ENCODE results near the gene QSER1.
A peak's percentile ranks its signal among the peaks of the same experiment; 100 is the strongest.
"Not testable (repeated sequence)": the region's sequence is repeated elsewhere in the genome, so short reads cannot be mapped to it uniquely, and the experiment has no call there.

Gene QSER1

DNA sequence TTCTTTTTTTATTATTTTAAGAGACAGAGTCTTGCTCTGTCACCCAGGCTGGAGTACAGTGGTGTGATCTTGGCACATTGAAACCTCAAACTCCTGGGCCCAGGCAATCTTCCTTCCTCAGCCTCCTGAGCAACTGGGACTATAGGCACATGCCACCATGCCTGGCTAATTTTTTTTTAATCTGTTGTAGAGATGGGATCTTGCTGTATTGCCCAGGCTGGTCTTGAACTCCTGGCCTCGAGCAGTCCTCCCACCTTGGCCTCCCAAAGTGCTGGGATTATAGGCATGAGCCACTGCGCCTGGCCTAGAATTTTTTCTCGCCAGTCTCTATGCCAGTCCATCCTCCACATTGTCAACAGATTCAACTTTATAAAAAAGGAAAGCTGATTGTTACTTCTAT, 44.7 kb downstream of the QSER1 start:
- not testable (repeated sequence) for DNase-seq

DNA sequence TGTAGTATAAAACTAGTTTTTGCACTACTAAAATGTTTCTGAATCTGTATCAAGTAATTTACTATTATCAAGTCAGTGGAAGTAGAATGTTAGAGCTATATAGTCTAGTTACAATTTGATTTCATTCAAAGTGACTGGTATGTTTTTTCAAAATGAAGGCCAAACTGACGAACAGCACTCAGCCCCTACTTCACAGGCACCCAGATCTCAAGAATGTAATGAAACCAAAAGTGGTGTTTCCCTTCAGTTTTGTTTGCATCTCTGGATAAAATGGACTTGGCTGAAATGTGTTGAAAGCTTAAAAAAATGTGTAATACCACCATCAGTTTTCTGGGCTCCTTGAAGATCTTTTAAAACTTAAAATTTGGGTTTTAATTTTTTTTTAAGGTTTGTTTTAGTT, 46.4 kb downstream of the QSER1 start:
- DNase-seq, result no peak

DNA sequence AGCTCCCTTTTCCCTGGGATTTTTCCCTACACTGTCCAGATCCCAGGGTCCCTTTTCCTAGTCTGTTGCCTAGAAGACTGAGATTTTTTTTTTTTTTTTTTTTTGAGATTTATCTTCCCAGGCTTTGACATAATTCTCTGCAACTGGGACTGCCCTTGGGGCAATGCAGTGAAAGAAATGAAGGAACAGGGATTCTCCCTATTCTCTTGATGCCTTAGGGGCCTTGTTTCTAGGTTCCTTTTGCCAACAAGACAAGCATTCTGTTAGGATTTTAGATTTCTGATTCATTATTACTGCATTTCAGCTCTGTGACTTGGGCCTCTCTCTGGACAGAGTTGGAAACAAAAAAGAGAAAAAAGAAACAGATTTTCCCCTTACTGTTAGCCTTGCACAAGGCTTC, 47.3 kb downstream of the QSER1 start:
- no peak for DNase-seq

DNA sequence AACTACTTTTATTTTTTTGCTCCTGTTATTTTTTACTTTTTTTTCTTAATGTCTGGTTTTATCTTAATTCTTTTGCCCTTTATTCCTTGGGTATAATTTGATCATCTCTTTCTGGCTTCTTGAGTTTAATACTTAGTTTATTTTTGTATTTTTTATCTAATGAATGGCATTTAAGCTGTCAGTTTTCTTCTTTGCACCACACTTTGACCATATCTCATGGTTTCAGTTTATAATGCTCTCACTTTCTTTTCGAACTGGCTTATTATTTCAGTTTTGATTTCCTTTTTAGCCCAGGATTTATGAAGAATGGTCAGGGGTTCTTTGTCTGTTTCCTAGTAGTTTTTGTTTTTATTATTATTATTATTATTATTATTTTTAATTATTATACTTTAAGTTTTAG, 48.3 kb downstream of the QSER1 start:
- no peak for DNase-seq

DNA sequence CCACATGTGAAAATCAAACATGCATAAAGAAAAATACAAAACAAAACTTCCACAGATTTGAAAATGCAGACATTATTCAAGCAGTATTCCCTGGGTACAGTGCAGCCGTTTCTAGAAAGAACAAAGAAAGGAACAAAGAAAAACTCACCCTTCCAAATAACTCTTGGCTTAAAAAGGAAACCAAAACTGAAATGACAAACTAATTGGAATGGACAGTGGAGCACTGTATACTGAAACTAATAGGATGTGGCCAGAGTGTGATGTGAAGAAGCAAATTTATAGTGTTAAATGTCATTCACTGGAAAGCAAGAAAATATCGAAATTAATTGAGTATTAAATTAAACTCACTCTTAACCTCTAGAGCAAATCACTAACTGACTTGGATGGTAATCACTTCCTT, 55.4 kb downstream of the QSER1 start:
- no peak for DNase-seq

DNA sequence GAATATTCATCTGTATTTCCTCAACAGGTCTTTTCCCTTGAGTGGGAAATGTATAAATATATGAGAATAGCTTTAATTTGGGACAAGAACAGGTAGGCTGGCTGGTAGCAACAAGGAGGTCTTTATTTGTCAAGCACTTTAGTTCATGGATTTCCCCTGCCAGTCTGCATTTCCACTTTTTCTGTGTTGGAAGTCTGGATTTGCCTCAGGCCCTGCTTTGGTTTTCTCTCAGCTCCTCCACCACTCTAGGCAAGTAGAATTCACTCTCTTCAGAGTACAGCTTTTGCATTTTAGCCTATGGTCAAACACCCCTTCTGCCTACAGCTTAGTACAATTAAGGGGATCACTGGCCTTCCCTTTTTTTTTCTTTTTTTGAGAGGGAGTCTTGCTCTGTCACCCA, 57.1 kb downstream of the QSER1 start:
- DNase-seq, result no peak

DNA sequence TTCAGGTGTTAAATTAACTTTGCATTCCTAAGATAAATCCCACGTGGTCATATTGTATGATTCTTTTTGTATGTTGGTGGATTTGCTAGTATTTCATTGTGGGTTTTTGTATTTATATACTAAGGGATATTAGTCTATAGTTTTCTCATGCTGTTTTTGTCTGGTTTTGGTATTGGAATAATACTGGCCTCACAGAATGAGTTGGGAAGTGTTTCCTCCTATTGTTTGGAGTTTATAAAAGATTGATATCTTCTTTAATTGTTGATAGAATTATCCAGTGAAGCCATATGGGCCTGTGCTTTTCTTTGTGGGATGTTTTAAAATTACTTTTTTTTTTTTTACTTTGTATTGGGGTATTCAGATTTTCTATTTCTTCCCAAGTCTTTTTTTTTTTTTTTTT, 59.8 kb downstream of the QSER1 start:
- no peak for DNase-seq

DNA sequence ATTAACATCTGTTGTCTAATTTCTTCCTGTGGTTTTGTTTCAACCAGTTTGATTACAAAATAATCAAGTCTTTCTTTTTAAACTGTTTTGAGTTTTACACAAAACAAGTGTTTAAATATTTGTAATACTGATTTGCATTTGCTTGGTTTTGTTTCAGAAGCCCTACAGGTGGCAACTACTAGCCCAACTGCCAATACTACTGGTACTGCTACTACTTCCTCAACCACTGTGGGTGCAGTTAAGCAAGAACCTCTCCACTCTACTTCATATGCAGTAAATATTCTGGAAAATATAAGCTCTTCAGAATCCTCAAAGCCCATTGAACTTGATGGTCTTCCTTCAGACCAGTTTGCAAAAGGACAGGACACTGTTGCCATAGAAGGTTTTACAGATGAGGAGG, 61.1 kb downstream of the QSER1 start:
- DNase-seq, result no peak

DNA sequence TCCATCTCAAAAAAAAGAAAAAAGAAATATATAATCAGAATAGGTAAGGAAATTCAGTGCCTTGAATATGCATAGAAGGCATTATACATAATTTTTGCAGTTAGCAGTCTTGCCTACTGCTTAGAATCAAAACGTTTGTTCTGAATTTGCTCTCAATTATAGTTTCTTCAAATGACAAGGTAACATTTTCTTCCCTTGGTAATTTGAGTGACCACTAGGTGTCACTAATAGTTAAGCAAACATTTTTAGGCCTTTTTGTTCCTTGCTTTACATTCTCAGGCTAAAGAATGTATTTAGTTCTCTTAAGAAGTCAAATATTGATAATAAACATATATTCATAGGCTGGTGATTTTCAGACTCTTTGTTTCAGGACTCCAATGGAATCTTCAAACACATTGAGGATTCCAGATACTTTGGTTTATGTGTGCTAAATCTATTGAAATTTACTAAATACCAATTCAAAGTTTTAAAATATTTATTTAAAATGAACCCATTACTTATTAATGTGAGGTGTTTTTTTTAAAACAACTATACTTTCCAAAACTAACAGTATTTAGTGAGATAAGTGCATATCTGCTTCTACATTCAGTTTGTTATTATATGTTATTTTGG, 68.0 kb downstream of the QSER1 start:
- DNase-seq, result peak; percentile 25

DNA sequence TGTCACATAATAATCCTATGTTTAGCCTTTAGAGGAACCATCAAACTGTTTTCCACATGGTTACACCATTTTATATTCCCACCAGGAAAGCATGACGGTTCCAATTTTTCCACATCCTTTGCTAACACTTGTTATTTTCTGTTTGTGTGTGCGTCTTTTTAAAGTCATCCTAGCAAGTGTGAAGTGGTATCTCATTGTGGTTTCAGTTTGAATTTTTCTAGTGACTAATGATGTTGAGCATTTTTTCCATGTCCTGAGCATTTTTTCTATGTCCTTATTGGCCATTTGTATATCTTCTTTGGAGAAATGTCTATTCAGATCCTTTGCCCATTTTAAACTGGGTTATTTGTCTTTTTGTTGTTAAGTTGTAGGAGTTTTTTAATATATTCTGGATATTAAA, 69.4 kb downstream of the QSER1 start:
- DNase-seq, result no peak

DNA sequence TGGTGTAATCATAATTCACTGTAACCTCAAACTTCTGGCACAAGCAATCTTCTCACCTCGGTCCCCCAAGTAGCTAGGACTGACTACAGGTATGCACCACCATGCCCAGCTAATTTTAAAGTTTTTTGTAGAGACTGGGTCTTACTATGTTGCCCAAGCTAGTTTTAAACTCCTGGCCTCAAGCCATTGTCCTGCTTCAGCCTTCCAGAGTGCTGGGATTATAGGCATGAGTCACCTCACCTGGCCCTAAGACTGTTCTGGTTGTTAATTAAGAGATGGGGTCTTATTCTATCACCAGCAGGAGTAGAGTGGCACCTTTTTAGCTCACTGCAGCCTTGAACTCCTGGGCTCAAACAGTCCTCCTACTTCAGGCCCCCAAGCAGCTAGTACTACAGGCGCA, 71.1 kb downstream of the QSER1 start:
- DNase-seq, result no peak

DNA sequence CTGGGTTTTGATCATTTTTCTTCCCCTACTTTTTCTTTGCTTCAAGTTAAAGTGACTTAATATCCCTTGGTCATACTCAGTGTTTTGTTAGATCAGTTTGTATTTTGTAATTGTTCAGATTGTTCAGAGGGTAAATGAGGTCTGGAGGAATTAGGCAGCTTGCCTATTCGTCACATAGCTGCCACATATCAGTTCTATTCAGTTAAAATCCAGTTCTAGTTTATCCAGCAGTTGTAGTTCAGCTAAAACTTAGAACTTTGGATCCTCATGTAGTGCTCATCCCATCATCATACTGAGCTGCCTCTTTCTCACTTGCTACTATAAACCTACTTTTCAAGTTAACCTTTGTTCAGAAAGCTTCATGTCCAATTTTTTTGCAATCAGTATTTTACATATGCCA, 75.9 kb downstream of the QSER1 start:
- DNase-seq, result no peak

DNA sequence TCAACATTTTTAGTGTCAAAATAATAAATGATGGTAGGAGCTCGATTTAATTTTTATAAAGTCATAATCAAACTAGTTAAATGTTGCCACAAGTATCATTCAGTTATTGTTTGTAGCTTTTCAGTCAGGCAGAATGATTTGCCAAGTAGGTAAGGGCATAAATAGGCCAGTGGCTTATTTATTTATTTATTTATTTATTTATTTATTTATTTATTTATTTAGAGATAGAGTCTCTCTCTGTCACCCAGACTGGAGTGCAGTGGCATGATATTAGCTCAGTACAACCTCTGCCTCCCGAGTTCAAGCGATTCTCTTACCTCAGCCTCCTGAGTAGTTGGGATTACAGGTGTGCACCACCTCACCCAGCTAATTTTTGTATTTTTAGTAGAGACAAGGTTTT, 79.6 kb downstream of the QSER1 start:
- not testable (repeated sequence) for DNase-seq

DNA sequence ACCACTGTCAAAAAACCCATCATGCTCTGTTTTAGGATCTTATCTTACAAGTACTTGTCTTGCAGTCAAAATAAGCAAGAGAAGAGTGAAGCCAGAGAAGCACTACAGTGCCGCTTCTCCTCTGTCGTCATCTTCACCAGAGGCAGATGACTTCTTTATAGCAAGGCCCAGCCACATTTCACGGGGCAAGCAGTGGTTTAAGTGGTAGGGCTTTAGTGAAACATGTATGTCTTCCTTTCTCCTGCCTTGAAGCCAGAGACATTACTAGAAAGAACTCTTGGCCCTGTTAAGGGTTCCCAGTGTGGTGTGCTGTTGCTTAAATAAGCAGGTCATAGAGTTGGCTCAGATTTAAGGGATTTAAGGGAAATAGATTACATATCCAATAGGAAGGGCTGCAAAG, 80.2 kb downstream of the QSER1 start:
- DNase-seq, result no peak

DNA sequence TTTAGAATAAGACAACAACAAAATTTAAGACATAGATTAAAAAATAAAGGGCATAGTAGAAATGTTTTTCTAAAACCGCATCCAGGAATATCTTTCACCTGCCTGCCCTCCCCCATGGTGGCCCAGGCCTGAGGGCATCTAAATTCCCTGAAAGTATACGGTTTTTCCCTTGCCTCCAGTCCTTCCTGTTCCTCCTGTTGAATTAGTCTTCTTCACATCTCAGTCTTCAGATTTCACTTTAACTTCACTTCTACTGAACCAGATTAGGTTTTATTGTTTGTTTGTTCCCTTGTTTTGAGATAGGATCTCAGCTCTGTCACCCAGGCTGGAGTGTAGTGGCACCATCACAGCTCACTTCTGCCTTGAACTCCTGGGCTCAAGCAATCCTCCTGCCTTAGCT, 90.0 kb downstream of the QSER1 start:
- DNase-seq, result no peak

DNA sequence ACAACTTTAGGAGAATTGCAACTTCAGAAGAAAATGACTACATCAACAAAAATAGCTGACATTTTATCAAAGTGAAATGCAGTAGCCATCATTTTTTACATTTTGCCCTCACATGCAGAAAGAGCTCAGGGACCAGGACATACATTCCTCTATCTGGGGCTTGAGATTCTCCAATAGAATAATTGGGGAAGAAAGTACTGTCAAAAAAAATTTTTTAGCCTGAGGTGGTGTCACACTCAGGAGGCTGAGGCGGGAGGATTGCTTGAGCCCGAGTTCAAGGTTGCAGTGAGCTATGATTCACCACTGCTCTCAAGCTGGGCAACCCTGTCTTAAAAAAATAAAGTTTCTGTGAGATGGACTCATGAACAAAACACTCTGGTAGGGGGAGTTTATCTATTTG, 90.9 kb downstream of the QSER1 start:
- no peak for DNase-seq

DNA sequence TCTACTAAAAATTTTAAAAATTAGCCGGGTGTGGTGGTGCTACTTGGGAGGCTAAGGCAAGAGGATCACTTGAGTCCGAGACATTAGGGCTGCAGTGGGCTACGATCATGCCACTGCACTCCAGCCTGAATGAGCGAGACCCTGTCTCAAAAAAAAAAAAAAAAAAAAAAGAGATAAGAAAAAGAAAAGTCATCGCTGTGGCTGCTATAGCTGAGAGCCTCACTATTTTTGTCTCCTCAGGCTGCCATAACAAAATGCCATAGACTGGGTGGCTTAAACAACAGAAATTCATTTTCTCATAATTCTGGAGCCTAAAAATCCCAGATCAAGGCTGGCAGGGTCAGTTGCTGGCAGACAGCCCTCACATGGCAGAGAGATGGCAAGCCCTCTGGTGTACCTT, 93.0 kb downstream of the QSER1 start:
- no peak for DNase-seq

DNA sequence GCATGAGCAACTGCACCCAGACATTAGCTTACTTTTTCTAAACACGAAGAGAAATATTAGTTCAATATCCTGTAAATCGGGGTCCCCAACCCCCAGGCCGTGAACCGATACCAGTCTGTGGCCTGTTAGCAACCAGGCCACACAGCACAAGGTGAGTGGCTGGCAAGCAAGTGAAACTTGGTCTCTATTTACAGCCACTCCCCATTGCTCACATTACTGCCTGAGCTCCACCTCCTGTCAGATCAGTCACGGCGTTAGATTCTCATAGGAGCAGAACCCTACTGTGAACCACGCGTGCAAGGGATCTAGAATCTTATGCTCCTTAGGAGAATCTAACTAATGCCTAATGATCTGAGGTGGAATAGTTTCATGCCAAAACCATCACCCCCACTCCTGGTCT, 95.2 kb downstream of the QSER1 start:
- DNase-seq, result no peak

DNA sequence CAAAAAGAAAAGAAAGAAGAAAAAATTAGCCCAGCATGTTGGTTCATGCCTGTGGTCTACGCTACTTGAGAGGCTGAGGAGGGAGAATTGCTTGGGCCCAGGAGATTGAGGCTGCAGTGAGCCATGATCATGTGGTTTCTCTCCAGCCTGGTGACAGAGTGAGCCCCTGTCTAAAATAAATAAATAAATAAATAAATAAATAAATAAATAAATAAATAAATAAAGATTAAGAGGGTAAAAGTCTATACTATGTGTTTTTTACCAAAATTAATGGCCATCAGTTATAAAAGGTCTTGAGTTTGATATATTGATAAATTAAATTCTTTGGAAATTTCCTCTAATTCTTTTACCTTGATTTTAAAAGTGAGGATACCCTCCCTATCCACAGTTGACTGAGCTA, 97.9 kb downstream of the QSER1 start:
- DNase-seq, result no peak

DNA sequence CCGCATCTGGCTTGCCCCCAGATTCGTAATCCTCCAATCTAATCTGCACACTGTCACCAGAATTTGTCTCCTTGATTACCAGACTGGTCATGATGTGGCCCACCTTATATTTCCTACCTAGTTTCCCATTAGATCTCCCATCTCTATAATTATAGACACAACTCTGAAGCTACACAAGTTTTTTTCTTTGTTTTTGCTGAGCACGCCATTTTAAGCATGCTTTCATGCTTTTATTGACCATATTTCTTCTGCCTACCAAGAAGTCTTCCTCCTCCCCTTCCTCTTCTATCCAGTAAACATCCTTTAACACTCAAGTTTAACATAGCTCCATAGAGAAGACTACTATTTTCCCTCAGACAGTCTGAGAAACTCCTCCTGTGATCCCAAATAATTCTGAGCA, 98.8 kb downstream of the QSER1 start:
- DNase-seq, result no peak

DNA sequence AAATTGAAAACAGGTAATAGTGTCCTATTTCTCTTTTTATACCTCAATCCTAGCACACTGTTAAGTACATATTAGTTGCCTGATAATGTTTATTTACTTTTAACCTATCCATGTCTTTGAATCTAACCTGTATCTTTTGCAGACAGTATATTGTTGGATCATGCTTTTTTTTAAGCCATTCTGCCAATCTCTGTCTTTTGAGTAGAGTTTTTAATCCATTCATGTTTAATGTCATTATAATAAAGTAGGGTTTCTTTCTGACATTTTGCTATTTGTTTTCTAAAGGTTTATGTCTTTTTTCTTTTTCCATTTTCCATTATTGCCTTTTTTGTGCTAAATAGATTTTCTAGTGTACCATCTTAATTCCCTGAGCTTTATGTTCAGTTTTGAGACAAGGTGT, 99.3 kb downstream of the QSER1 start:
- DNase-seq, result no peak

DNA sequence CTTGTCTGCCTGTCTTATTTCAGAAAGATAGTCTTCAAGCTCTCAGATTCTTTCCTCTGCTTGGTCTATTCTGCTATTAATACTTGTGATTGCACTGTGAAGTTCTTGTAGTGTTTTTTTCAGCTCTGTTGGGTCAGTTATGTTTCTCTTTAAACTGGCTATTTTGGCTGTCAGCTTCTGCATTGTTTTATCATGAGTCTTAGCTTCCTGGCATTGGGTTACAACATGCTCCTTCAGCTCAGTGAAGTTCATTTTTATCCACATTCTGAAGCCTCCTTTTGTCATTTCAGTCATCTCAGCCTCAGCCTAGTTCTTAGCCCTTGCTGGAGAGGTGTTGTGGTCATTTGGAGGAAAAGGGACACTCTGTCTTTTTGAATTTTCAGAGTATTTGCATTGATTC, 107.6 kb downstream of the QSER1 start:
- DNase-seq, result no peak

DNA sequence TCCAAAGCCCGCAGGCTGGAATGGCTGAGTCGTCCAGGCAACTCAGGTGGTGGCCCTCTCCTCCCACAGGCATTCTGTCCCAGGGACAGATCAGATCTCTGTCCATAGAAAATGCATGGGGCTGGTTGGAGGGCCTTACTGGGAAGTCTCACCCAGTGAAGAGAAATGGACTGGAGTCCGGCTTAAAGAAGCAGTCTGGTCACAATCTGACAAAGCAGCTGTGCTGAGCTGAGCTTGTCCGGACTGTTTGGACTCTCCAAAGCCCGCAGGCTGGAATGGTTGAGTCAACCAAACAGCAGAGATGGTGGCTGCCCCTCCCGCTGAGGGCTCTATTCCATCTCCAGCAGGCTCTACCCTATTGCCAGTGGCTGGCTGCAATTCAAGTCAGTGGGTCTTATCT, 108.7 kb downstream of the QSER1 start:
- no peak for DNase-seq

DNA sequence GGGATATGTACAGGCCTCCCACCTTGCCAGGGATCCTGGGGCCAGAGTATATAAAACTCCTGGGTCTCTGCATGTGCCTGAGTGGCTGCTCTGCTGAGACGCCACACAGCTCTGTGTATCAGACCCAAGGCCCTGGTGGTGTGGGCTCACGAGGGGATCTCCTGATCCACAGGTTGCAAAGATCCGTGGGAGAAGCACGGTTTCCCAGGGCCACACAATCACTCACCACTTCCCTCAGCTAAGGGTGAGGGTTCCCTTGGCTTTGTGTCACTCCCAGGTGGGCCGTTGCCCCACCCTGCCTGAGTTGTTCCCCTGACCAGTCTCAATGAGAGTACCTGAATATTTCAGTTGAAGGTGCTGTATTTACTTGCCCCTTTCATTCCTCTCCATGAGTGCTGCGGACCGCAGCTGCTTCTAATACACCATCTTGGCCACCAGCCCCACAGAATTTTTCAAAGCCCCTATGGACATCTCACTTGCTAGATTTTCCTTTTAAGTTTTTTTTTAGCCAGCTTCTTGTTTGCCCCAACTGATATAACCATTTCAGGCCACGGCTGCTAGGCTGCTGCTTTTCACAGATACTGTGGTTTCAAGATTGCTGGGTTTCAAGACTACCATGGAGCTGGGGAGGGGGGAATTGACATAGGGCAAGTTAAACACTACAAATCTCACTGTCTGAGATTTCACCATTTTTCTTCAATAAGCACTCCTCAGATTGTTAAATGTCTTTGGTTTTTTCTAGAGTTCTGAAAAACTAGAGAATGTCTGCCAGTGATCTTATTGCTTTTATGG, 109.3 kb downstream of the QSER1 start:
- DNase-seq, result no peak

DNA sequence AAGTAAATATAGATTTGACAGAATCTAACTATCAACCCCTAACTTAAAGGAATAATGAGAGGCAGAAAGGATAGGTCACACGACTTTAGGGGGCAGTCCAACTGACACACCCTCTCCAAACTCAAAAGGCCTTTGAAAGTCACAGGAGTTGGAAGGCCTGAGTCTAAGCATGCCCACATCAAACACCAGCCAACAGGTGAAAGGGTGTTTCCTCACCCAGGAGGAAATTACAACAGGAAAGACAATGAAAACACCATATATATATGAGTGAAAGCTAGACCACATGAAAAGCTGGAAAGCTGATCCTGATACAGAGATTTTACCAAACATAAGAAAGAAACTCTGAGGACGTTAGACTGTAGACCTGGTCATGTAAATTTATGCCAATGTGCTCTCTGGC, 112.6 kb downstream of the QSER1 start:
- no peak for DNase-seq
